IMR-90 (cell line): Measurements from ENCODE around the gene CHD2. TPM values are rescaled to one million over a fixed set of nuclear protein-coding genes. Genes with fewer than 3 reads are reported as not detected.

Experiments used
- ATAC-seq: fragments of 200-7000 bp; cut with Tn5 transposase; 2 replicates; pipeline ENCODE4 v1.9.1; 2020; ENCODE audit warnings: low read depth, mild to moderate bottlenecking, moderate library complexity
- BruUV-seq: library from RNA; stranded (reverse); fragments of 400-500 nt; replicated peaks from 2 replicates; lab custom pipeline; 2021; lab: Mats Ljungman, UMichigan
- CTCF ChIA-PET: fragments of 300-600 bp; formaldehyde crosslinking; extraction: SDS; loops from one replicate; lab custom pipeline; 2021; ENCODE audit warnings: antibody characterized with exemption; lab: Yijun Ruan, JAX
- POLR2A ChIA-PET: fragments of 300-600 bp; sonication (Branson Sonifier 250); formaldehyde crosslinking; loops from one replicate; lab custom pipeline; 2022; ENCODE audit warnings: antibody characterized with exemption; ENCODE audit not compliant: unreplicated experiment; lab: Charles Lee
- DNase-seq: peaks from one replicate; pipeline ENCODE4 v3.0.0; 2013
- H2AFZ ChIP-seq: replicated peaks from 2 replicates; pipeline ENCODE3; 2013; ENCODE audit warnings: low read length, mild to moderate bottlenecking; ENCODE audit not compliant: poor library complexity
- H2AK5ac ChIP-seq: 2 replicates; pipeline ENCODE4 v1.6.1; 2013; ENCODE audit warnings: low read depth, low read length, inconsistent platforms
- H2AK9ac ChIP-seq: replicated peaks from 2 replicates; pipeline ENCODE3; 2013; ENCODE audit warnings: mild to moderate bottlenecking, low read depth, low read length, moderate library complexity; ENCODE audit not compliant: poor library complexity
- H2BK120ac ChIP-seq: 2 replicates; pipeline ENCODE4 v1.6.1; 2013; ENCODE audit warnings: low read depth, low read length, inconsistent platforms
- H2BK15ac ChIP-seq: 3 replicates; pipeline ENCODE4 v1.6.1; 2013; ENCODE audit warnings: low read depth, low read length, inconsistent platforms
- H2BK20ac ChIP-seq: 2 replicates; pipeline ENCODE4 v1.6.1; 2013; ENCODE audit warnings: low read depth, mild to moderate bottlenecking, inconsistent platforms, low read length, moderate library complexity
- H2BK5ac ChIP-seq: 2 replicates; pipeline ENCODE4 v1.6.1; 2013; ENCODE audit warnings: mild to moderate bottlenecking, low read depth, low read length, inconsistent platforms; ENCODE audit not compliant: poor library complexity, severe bottlenecking
- H3K14ac ChIP-seq: replicated peaks from 2 replicates; pipeline ENCODE4 v1.6.1; 2013; ENCODE audit warnings: low read depth, low read length, inconsistent platforms
- H3K18ac ChIP-seq: 2 replicates; pipeline ENCODE4 v1.6.1; 2013; ENCODE audit warnings: low read depth, low read length, control low read depth
- H3K23ac ChIP-seq: 2 replicates; pipeline ENCODE4 v1.6.1; 2013; ENCODE audit warnings: low read depth, low read length, inconsistent platforms
- H3K27ac ChIP-seq: 2 replicates; pipeline ENCODE4 v1.5.1; 2013; ENCODE audit warnings: mild to moderate bottlenecking, control low read depth, low read length; ENCODE audit not compliant: insufficient read depth
- H3K27me3 ChIP-seq: 2 replicates; pipeline ENCODE4 v1.6.1; 2013; ENCODE audit warnings: low read length; ENCODE audit not compliant: control insufficient read depth, insufficient read depth
- H3K36me3 ChIP-seq: 2 replicates; pipeline ENCODE4 v1.6.1; 2013; ENCODE audit warnings: low read length, mixed read lengths; ENCODE audit not compliant: control insufficient read depth, insufficient read depth
- H3K4ac ChIP-seq: 2 replicates; pipeline ENCODE4 v1.6.1; 2013; ENCODE audit warnings: low read depth, low read length, inconsistent platforms
- H3K4me1 ChIP-seq: 2 replicates; pipeline ENCODE4 v1.6.1; 2013; ENCODE audit warnings: low read length, mixed read lengths; ENCODE audit not compliant: control insufficient read depth, insufficient read depth
- H3K4me2 ChIP-seq: 2 replicates; pipeline ENCODE4 v1.6.1; 2013; ENCODE audit warnings: low read depth, mild to moderate bottlenecking, control low read depth, low read length, moderate library complexity
- H3K4me3 ChIP-seq: 2 replicates; pipeline ENCODE4 v1.5.1; 2013; ENCODE audit warnings: low read depth, mild to moderate bottlenecking, control low read depth, low read length, moderate library complexity; ENCODE audit not compliant: insufficient read depth
- H3K56ac ChIP-seq: 2 replicates; pipeline ENCODE4 v1.6.1; 2013; ENCODE audit warnings: low read length, inconsistent platforms; ENCODE audit not compliant: insufficient read depth; ENCODE audit errors: extremely low read depth
- H3K79me1 ChIP-seq, 2 experiments: 2 replicates each; pipeline ENCODE4 v1.6.1; 2013; ENCODE audit warnings: low read length in 2 of 2, inconsistent platforms in 1 of 2, low read depth in 1 of 2
- H3K9ac ChIP-seq: 2 replicates; pipeline ENCODE4 v1.6.1; 2013; ENCODE audit warnings: low read depth, low read length, control low read depth
- H3K9me1 ChIP-seq: 2 replicates; pipeline ENCODE4 v1.6.1; 2013; ENCODE audit warnings: low read length, inconsistent platforms; ENCODE audit not compliant: insufficient read depth
- H3K9me3 ChIP-seq: 2 replicates; pipeline ENCODE4 v1.6.1; 2013; ENCODE audit warnings: low read length; ENCODE audit not compliant: control insufficient read depth, insufficient read depth
- H4K20me1 ChIP-seq: 2 replicates; pipeline ENCODE4 v1.6.1; 2013; ENCODE audit warnings: low read length, inconsistent platforms; ENCODE audit not compliant: insufficient read depth
- H4K5ac ChIP-seq: 2 replicates; pipeline ENCODE4 v1.6.1; 2013; ENCODE audit warnings: mild to moderate bottlenecking, low read depth, low read length, control low read depth
- H4K8ac ChIP-seq, 2 experiments: 2 replicates each; pipeline ENCODE4 v1.6.1; 2013; ENCODE audit warnings: low read depth in 2 of 2, low read length in 2 of 2, control low read depth in 1 of 2, inconsistent platforms in 1 of 2
- H4K91ac ChIP-seq: 2 replicates; pipeline ENCODE4 v1.6.1; 2013; ENCODE audit warnings: low read depth, low read length, inconsistent platforms; ENCODE audit not compliant: insufficient read depth
- CEBPB ChIP-seq: IDR thresholded peaks from 2 replicates; pipeline ENCODE4 v1.6.1; 2012; ENCODE audit warnings: low read depth, low read length, improper control_type of control experiment
- CHD1 ChIP-seq: IDR thresholded peaks from 2 replicates; pipeline ENCODE4 v1.6.1; 2012; ENCODE audit warnings: low read depth, low read length, improper control_type of control experiment
- FOS ChIP-seq: fragments of 150-350 bp; IDR thresholded peaks from 2 replicates; pipeline ENCODE4 v1.6.1; 2016; ENCODE audit warnings: low read depth, low read length
- MAFK ChIP-seq: IDR thresholded peaks from 2 replicates; pipeline ENCODE4 v1.6.1; 2012; ENCODE audit warnings: low read depth, low read length, improper control_type of control experiment
- MAZ ChIP-seq: IDR thresholded peaks from 2 replicates; pipeline ENCODE4 v1.6.1; 2012; ENCODE audit warnings: low read depth, mild to moderate bottlenecking, low read length, improper control_type of control experiment, moderate library complexity, borderline replicate concordance
- MXI1 ChIP-seq: IDR thresholded peaks from 2 replicates; pipeline ENCODE4 v1.6.1; 2012; ENCODE audit warnings: low read depth, mild to moderate bottlenecking, low read length, moderate library complexity, borderline replicate concordance
- RAD21 ChIP-seq: IDR thresholded peaks from 2 replicates; pipeline ENCODE4 v1.6.1; 2012; ENCODE audit warnings: low read length, improper control_type of control experiment
- RCOR1 ChIP-seq: IDR thresholded peaks from 2 replicates; pipeline ENCODE4 v1.6.1; 2012; ENCODE audit warnings: mild to moderate bottlenecking, low read length, improper control_type of control experiment; ENCODE audit not compliant: insufficient replicate concordance
- RFX5 ChIP-seq: IDR thresholded peaks from 2 replicates; pipeline ENCODE4 v1.8.0; 2012; ENCODE audit warnings: low read depth, mild to moderate bottlenecking, low read length, moderate library complexity
- SMC3 ChIP-seq: fragments of 150-350 bp; IDR thresholded peaks from 2 replicates; pipeline ENCODE4 v1.6.1; 2016; ENCODE audit warnings: low read depth, mild to moderate bottlenecking, antibody characterized with exemption, low read length, moderate library complexity
- WGBS, 2 experiments: methylation state at CpG; one replicate each; pipeline versions ENCODE4 v1.1.5 to v1.1.7; 2013; ENCODE audit warnings: missing lambda C conversion rate in 2 of 2; ENCODE audit not compliant: insufficient read length in 1 of 2; ENCODE audit errors: extremely low coverage in 2 of 2; 5-methylcytosine and 5-hydroxymethylcytosine counted together
- dilution Hi-C: fragments of 300-500 bp; cut with HindIII; formaldehyde crosslinking; loops from one replicate; pipeline ENCODE4 v1.14.3; 2018; ENCODE audit warnings: low sequenced_read_pairs; ENCODE audit not compliant: unreplicated experiment
- in situ Hi-C: fragments of 300-500 bp; cut with MboI; formaldehyde crosslinking; loops from 3 replicates; pipeline ENCODE4 v1.14.3; 2019; ENCODE audit warnings: low sequenced_read_pairs, inconsistent platforms, mixed read lengths
- intact Hi-C: fragments of 100-400 bp; cut with micrococcal nuclease; formaldehyde crosslinking; loops from 2 replicates; pipeline ENCODE4 v1.10.0; 2022
- polyA plus RNA-seq, 3 experiments: library from polyadenylated mRNA; depleted of rRNA; stranded (reverse); fragments of >200 nt; gene quantifications; 2 replicates each; pipeline ENCODE4 v1.2.3, GENCODE V29; 2012; ENCODE audit warnings: low replicate concordance in 1 of 3
- total RNA-seq: library from RNA; depleted of rRNA; stranded (reverse); fragments of >200 nt; gene quantifications from 2 replicates; pipeline ENCODE4 v1.2.3, GENCODE V29; 2012
- TF ChIP-seq, protein P1 (sequence below): fragments of 150-350 bp; IDR thresholded peaks from 2 replicates; pipeline ENCODE4 v1.6.1; 2016; ENCODE audit warnings: low read depth, mild to moderate bottlenecking, low read length, moderate library complexity, borderline replicate concordance
- TF ChIP-seq, protein P2 (sequence below): conservative IDR thresholded peaks from 2 replicates; pipeline ENCODE4 v1.5.1; 2012; ENCODE audit warnings: mild to moderate bottlenecking, low read depth, low read length, improper control_type of control experiment
- TF ChIP-seq, protein P3 (sequence below): fragments of 150-350 bp; IDR thresholded peaks from 2 replicates; pipeline ENCODE4 v1.6.1; 2017; ENCODE audit warnings: mild to moderate bottlenecking, antibody characterized with exemption, low read length, low read depth

Gene CHD2
- total and polyA plus RNA-seq, 2 of the 4 experiments (the other 2 are of a cell fraction) = 44.9 to 64.7 TPM

DNA sequence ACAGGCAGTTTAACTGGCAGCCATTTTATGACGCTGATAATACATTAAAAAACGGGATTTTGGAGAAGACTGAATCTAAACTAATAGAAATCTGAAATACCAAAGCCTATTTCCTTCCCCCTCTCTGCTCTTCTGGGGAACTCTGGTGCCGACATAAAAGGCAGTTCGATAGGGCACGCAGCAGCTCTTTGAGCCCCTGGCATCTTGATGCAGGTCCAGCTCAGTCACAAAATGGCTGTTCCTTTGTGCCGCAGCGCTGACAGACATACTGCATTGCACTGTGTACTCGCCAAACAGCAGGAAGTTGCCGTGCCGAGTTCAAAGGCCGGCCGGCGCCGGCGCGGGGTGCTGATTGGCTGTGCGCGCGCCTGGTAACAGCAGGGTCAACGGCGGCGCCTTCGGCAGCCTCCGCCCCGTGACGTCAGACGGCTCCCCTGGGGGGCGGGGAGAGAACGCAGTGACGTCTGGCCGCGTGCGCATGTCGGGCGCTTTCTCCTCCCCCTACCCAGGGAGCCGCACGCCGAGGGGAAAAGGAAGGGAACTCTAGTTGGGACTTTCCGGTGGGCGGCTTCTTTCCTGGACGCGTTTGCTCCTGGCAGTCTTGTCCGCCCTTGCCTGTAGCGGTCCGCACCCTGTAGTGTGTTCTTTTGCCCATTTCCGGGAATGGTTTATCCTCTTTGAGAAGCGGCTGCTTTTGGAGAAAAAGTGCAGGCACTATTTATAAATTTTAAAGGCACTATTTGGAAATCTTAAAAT lies 4.0 kb downstream of the CHD2 start:
- Histone ChIP-seq H3K27ac (peak overlapping the region; percentile 98), H3K9me1 (no peaks in the 10 kb centered on the region), H3K4me1 (peaks cover 11% of the 10 kb centered on the region), H2AFZ (peak overlapping the region; percentile 79), H2AK9ac (peak overlapping the region; percentile 96), H4K8ac (peak overlapping the region; percentile 75 to 99), H2BK120ac (peak overlapping the region; percentile 92), H3K4me3 (peak overlapping the region; percentile 54), H4K5ac (peak overlapping the region; percentile 96), H3K4me2 (peak overlapping the region; percentile 99), H3K4ac (peak overlapping the region; percentile 100), H2BK5ac (peak overlapping the region; percentile 98), H4K20me1 (peaks cover 28% of the 10 kb centered on the region), H3K27me3 (no peaks in the 10 kb centered on the region), H4K91ac (peak overlapping the region; percentile 99), H3K23ac (peak overlapping the region; percentile 100), H3K9me3 (no peaks in the 10 kb centered on the region), H3K9ac (peak overlapping the region; percentile 99), H2BK20ac (no peak overlapping the region), H2AK5ac (peak overlapping the region; percentile 98), H3K14ac (peak overlapping the region; percentile 100), H2BK15ac (no peak overlapping the region; the same call in 2 of the 3 replicates), H3K79me1 (peaks cover 0 to 5% of the 10 kb centered on the region in 2 experiments; a peak in 2 of 4 replicates), H3K18ac (peak overlapping the region; percentile 96), H3K36me3 (peaks cover 5% of the 10 kb centered on the region), H3K56ac (peak overlapping the region; percentile 99)
- BruUV-seq = TSS peak; percentile 97
- ChIA-PET CTCF (no interaction called here), POLR2A (interaction anchor here (1.0 to 1.5 kb wide), 2 partner anchors 22 to 103 kb away, joined by 7 to 12 read pairs; no protein-coding TSS in a partner anchor)
- peak; percentile 85 for ATAC-seq
- intact Hi-C loops (loop anchor here (1.0 to 2.0 kb wide), 3 partner anchors 15 to 95 kb away; no protein-coding TSS in a partner anchor), dilution Hi-C loops (no loop called here), in situ Hi-C loops (no loop called here)
- peak; percentile 98 for DNase-seq
- WGBS, 2 experiments = 0% methylated on average over 8 of the region's 47 CpGs; no CpG with 5 or more reads in 1 of the 2 experiments
- TF ChIP-seq MAZ = peak; percentile 92
- peak; percentile 39; the same call in 1 of the 2 replicates for TF ChIP-seq CEBPB
- peak; percentile 80; the same call in 1 of the 2 replicates for TF ChIP-seq MXI1
- no peak for TF ChIP-seq SMC3
- TF ChIP-seq FOS = peak; percentile 54; the same call in 1 of the 2 replicates
- TF ChIP-seq, protein P1, sequence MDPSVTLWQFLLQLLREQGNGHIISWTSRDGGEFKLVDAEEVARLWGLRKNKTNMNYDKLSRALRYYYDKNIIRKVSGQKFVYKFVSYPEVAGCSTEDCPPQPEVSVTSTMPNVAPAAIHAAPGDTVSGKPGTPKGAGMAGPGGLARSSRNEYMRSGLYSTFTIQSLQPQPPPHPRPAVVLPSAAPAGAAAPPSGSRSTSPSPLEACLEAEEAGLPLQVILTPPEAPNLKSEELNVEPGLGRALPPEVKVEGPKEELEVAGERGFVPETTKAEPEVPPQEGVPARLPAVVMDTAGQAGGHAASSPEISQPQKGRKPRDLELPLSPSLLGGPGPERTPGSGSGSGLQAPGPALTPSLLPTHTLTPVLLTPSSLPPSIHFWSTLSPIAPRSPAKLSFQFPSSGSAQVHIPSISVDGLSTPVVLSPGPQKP = no peak
- TF ChIP-seq RFX5 = peak; percentile 97
- no peak for TF ChIP-seq RCOR1
- peak; percentile 22; the same call in 1 of the 2 replicates for TF ChIP-seq MAFK
- peak; percentile 93 for TF ChIP-seq CHD1
- TF ChIP-seq, protein P2, sequence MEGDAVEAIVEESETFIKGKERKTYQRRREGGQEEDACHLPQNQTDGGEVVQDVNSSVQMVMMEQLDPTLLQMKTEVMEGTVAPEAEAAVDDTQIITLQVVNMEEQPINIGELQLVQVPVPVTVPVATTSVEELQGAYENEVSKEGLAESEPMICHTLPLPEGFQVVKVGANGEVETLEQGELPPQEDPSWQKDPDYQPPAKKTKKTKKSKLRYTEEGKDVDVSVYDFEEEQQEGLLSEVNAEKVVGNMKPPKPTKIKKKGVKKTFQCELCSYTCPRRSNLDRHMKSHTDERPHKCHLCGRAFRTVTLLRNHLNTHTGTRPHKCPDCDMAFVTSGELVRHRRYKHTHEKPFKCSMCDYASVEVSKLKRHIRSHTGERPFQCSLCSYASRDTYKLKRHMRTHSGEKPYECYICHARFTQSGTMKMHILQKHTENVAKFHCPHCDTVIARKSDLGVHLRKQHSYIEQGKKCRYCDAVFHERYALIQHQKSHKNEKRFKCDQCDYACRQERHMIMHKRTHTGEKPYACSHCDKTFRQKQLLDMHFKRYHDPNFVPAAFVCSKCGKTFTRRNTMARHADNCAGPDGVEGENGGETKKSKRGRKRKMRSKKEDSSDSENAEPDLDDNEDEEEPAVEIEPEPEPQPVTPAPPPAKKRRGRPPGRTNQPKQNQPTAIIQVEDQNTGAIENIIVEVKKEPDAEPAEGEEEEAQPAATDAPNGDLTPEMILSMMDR = no peak
- TF ChIP-seq, protein P3, sequence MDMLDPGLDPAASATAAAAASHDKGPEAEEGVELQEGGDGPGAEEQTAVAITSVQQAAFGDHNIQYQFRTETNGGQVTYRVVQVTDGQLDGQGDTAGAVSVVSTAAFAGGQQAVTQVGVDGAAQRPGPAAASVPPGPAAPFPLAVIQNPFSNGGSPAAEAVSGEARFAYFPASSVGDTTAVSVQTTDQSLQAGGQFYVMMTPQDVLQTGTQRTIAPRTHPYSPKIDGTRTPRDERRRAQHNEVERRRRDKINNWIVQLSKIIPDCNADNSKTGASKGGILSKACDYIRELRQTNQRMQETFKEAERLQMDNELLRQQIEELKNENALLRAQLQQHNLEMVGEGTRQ = peak; percentile 55; the same call in 1 of the 2 replicates
- no peak for TF ChIP-seq RAD21
